T-helper 2 cell (primary cell): ENCODE data around the gene ZFAND2A.
"Not testable (repeated sequence)": the region's sequence is repeated elsewhere in the genome, so short reads cannot be mapped to it uniquely, and the experiment has no call there.

Experiments used
- DNase-seq, 5 experiments: peaks; one replicate each; pipeline versions ENCODE4 v3.0.0 to v3.0.0-alpha.2; 2012 to 2022

Gene ZFAND2A

DNA sequence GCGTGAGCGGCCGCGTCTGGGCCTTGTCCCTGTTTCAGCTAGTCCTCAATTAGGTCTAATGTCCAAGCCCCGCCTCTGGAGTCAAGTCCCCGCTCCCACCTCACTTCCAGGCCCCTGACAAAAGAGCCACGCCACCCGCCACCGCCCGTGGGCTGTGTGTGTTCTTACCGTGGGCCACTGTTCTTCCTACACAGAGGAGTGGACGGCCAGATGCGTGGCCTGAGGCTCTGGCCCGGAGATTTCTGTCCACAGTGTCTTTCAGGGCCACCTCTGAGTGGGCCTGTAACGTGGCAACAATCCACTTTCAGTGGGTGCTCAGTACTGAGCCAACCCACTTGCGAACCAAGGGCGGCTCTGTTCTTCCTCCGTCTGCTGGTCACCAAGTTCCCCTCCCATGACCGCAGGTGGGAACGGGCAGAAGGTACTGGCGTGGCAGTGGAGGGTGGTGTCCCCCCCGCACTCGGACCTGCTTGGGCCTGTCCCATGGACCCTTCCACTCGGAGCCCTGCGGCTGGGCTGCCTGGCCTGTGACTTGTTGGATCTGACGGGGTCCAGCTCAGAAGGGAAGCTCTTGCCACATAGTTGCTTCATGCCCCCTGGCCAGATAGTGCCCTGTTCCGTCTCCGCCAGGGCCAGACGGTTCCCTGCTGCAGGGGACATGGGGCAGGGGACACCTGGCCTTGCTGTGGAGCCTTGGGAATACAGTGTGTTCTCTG lies 15.0 kb upstream of the ZFAND2A start:
- DNase-seq, result no peak

DNA sequence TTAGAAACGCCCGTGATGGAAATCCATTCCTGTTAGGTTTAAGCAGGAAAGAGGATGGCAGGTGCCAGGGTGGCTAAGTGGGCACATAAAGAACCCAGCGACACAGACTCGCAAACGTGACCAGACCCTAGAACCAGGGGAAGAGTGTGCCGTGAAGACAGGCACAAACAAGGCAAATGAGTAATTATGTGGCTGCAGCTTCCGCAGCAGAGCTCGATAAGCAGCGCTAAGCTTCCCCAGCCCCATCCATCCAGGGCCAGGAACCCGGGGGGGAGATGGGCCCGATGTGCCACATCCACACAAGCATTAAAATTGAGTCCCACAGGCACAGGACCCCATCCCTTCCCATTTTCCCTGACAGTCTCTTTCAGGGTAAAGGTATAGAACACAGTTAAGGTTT lies 14.0 kb upstream of the ZFAND2A start:
- DNase-seq, result no peak

DNA sequence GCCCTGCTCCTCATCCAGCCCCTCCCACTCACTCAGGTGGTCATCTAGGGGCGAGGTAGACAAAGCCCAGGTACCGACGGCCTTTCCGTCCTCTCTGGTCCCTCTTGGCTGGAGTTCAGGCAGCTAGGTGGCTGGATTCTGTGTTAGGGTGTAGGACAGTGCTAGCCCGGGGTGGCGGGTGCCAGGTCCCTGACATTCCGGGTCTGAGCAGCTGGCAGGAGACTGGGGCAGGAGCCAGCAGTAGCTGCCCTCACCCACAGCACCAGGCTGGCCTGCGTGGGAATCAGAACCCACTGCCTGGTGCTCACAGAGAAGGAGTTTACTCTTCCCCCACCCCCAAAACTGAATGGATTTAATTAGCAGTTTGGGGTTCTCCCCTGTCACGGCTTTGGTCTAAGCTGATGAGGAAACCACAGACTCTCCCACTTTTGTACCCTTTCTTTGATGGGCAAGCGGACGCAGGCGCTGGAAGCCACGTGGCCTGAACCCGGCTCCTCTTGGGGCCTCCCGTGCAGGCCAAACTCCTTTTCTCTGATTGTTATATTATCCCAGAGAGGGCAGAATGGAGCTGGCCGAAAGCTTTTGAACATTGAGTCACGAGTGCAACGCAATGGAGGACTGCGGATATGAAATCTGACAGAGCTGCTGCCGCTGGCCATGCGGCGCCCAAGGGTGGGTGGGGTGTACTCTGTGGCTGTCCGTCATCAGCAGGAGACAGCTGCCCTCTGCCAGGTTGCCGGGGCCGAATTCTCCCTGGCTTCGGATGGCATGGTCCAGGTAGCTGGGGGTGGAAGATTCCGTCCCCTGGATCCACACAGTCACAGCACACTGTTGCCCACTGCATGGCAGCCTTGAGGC lies 12.9 kb upstream of the ZFAND2A start:
- no peak for DNase-seq

GRCh38 chr7:1171516-1171915 lies 11.5 kb upstream of the ZFAND2A start:
- not testable (repeated sequence) for DNase-seq

DNA sequence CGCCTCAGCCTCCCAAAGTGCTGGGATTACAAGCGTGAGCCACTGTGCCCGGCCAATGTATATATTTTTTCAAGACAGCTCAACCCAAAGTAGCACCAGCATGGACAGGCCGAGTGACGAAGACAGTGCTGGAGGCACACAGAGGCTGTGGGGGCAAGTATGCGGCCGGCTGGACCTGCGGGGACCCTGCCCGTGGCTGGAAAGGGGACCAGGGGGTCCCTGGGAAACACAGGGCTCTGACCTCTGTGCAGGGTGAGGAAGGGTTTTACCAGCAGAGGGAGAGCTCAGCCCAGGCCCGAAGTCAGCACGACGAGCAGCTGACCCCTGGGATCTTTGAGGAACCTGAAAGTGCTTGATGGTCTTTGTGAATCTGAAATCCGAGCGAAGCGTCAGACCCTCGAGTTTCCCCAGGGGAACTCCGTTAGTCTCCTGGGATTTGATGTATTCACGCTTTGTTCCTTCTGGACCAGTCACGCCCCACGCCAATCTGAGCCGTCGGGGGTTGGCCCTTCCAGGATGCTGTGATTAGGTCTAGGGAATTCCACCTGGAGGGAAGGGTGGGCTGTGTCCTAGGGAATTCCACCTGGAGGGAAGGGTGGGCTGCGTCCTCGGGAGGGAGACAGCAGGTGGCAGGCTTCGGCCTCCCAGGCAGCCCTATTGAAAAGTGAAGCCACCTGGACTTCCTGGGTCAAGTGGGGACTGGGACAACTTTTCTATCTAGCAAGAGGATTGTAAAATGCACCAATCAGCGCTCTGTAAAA lies 10.9 kb upstream of the ZFAND2A start:
- DNase-seq, result no peak

DNA sequence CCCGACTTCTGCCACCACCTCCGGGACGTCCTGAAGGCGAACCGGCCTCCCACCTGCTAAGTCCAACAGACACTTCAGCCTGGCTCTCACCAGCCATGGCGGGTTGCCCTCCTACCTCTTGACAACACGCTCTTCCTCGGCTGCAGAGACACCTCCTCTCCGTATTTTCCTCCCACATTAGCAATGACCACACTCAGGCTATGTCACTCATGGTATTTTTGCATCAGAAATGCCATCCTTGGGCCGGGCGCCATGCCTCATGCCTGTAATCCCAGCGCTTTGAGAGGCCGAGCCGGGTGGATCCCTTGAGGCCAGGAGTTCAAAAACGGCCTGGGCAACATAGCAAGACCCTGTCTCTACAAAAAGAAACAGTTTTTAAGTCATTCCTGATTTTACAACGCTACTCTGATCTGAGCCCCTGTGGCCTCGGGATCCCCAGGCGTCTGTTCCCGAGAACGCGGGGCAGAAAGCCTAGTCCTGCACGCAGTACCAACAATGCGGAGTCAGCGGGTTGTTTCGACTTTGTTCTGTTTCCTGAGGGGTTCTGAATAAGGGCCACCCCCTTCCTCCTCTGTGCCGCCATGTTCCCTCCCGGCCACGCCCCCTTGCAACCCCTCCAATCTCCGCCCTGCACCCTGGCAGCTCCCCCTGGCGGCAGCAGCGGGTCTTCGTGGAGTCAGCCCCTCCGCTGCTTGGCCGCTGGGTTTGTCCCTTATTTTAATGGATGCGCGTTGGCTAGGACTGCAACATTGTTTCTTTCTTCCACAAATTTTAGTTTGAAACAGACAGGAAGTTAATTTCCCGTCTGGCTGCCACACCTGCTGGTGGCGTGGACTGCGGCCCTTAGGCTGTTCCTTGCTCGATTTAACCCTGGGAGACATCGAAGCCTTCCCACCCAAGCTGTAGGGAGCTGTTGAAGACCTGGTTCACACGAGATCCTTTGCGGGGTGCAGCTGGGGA lies 9.7 kb upstream of the ZFAND2A start:
- DNase-seq, result peak; percentile 62 to 97 (median 90)

- DNase-seq, result no peak
These were observed 8.4 kb upstream of the ZFAND2A start for GRCh38 chr7:1168422-1168821.

DNA sequence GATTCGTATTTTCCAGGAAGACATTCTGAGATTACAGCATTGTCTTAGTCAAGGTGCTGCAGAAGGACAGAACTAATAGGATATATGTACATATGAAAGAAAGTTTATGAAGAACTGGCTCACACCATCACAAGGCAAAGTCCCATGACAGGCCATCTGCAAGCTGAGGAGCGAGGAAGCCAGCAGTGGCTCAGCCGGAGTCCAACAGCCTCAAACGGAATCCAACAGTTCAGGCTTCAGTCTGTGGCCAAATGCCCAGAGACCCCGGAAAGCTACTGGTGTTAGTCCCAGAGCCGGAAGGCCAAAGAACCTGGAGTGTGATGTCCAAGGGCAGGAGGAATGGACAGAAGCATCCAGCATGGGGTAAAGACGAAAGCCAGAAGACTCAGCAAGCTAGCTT lies 4.4 kb upstream of the ZFAND2A start:
- DNase-seq, result no peak

- DNase-seq, result no peak
These were observed 3.1 kb upstream of the ZFAND2A start for GRCh38 chr7:1163121-1163520.

- peak in 1 of 5 experiments; percentile 31 for DNase-seq
These were observed 650 bp upstream of the ZFAND2A start for GRCh38 chr7:1160670-1161021.

- DNase-seq, result not testable (repeated sequence)
These were observed 765 bp downstream of the ZFAND2A start for GRCh38 chr7:1159231-1159630.

- no peak for DNase-seq
These were observed 1.5 kb downstream of the ZFAND2A start for GRCh38 chr7:1158203-1159126.

DNA sequence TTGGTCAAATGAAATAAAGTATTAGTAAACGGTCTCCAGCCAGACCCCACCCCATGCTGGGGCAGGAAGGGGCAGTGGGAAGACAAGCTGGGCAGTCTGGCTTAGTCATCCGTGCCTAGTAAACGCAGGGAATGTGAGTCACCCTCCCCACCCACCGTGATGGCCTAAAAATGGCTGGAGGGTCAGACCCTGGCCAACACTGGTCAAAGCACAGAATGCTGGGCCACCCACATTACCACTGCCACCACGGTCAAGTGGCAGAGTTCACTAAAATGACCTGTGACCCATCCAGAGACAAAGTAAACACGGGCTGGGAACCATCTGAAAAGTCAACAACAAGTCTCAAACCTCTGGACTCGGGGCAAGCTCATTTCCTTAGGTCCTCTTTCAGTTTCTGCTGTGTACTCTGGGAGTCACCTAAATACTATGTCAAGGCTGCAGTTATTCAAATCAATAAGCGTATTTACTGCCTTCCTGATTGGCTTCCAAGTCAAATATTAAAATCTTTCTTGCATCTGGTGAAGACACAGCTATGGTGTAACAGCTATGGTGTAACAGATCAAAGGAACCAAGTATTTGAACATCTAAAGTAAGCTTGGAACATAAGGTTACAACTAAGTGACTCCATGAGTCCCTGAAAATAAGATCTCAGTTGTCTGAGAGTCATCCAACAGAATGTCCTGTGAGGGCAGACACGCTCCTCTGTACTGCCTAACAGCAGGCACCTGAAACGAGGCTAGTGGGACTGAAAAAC lies 3.0 kb downstream of the ZFAND2A start:
- DNase-seq, result no peak

- not testable (repeated sequence) for DNase-seq
These were observed 3.9 kb downstream of the ZFAND2A start for GRCh38 chr7:1155818-1156781.

DNA sequence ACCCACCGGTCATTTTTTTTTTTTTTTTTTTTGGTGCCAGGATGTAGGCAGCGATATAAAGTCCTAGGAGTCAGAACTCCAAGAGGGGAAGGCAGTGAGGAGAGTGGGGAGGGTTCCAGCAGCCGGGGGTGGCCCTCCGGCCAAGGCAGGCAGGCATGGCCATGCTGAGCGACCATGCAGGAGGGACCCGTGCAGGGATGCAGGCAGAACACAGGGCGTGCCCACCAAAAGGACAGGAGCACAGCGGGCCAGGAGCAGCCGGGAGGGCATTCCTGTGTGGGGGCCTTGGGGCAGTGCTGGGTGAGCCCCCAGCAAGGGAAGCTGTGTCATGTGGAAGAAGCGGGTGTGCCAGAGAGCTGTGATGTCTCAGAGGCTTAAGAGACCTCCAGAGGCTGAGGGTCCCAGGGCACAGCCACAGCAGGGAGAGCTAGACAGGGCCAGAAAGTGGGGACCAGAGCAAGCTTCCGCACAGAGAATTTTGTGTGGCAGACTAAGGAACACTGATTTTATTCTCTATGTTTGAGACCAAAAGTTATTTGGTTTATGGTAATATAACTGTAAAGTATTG lies 5.7 kb downstream of the ZFAND2A start:
- DNase-seq, result no peak

GRCh38 chr7:1152492-1152891 lies 7.5 kb downstream of the ZFAND2A start:
- DNase-seq, result no peak

- no peak for DNase-seq
These were observed 8.2 kb downstream of the ZFAND2A start for GRCh38 chr7:1151653-1152425.

DNA sequence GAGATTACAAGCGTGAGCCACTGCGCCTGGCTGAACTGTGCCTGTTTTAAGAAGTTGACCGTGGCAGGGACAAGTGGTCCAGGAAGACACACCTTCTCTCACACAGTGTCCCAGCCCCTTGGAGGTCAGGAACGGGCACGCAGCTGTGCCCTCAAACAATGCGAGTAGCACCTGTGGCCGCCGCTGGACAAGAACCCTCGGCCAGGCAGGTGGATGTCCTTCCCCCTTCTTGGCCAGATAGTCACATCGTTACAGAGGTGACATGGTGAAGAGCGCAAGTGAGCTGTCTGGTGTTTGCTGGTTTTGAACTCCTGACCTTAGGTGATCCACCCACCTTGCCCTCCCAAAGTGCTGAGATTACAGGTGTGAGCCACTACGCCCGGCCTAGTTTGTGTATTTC lies 8.8 kb downstream of the ZFAND2A start:
- DNase-seq, result no peak
